Thyroid gland (tissue), 4 donors: ENCODE measurements around the gene NUP93. TPM values are rescaled to one million over a fixed set of nuclear protein-coding genes. Genes with fewer than 3 reads are reported as not detected.
"Not testable (repeated sequence)": the region's sequence is repeated elsewhere in the genome, so short reads cannot be mapped to it uniquely, and the experiment has no call there.

ENCODE experiments used
- DNase-seq, 2 donors: peaks; one replicate each; pipeline ENCODE4 v3.0.0-alpha.2; 2019
- H3K27ac ChIP-seq, 3 donors: fragments of 200-600 bp; sonication (generic); 1 replicate in 2 of 3; 2 replicates in 1 of 3; pipeline ENCODE4 v1.5.1; 2016 to 2019; ENCODE audit warnings: mild to moderate bottlenecking in 1 of 3, moderate library complexity in 1 of 3
- H3K27me3 ChIP-seq: fragments of 200-600 bp; sonication (generic); one replicate; pipeline ENCODE4 v1.5.1; 2019
- H3K36me3 ChIP-seq, 2 donors: fragments of 200-600 bp; sonication (generic); one replicate each; pipeline ENCODE4 v1.5.1; 2016 to 2019
- H3K4me1 ChIP-seq, 2 donors: fragments of 200-600 bp; sonication (generic); one replicate each; pipeline ENCODE4 v1.5.1; 2017 to 2019
- H3K4me3 ChIP-seq, 3 donors: fragments of 200-600 bp; sonication (generic); replicated peaks in 1 of 3; 1 replicate in 2 of 3; 2 replicates in 1 of 3; pipeline ENCODE4 v1.5.1; 2016; ENCODE audit warnings: mild to moderate bottlenecking in 1 of 3
- H3K9me3 ChIP-seq: fragments of 200-600 bp; sonication (generic); one replicate; pipeline ENCODE4 v1.5.1; 2017
- CTCF ChIP-seq, 6 experiments: fragments of 200-600 bp in 3 of 6; fragments of 450-650 bp in 3 of 6; sonication (generic) in 3 of 6; IDR thresholded peaks; one replicate each; pipeline ENCODE4 v1.5.1; 2016 to 2019; ENCODE audit warnings: antibody characterized with exemption in 6 of 6, mild to moderate bottlenecking in 2 of 6, inconsistent platforms in 1 of 6, moderate library complexity in 1 of 6
- POLR2A ChIP-seq, 2 donors: fragments of 450-650 bp; IDR thresholded peaks; one replicate each; pipeline ENCODE4 v1.6.1; 2017; ENCODE audit warnings: antibody characterized with exemption in 2 of 2, mild to moderate bottlenecking in 2 of 2, moderate library complexity in 1 of 2
- WGBS, 2 donors: methylation state at CpG; one replicate each; pipeline ENCODE4 v1.1.5; 2017; 5-methylcytosine and 5-hydroxymethylcytosine counted together
- intact Hi-C: fragments of 100-400 bp; cut with DNase I; formaldehyde crosslinking; loops from one replicate; pipeline ENCODE4 v1.15.1; 2023
- total RNA-seq, 4 donors: library from RNA; depleted of rRNA; stranded (reverse); fragments of >200 nt; gene quantifications; one replicate each; pipeline ENCODE4 v1.2.3, GENCODE V29; 2016

The NUP93 gene
- total RNA-seq, 4 donors from 2014 or later, result 70.1 to 150 (median 97.4) TPM

DNA sequence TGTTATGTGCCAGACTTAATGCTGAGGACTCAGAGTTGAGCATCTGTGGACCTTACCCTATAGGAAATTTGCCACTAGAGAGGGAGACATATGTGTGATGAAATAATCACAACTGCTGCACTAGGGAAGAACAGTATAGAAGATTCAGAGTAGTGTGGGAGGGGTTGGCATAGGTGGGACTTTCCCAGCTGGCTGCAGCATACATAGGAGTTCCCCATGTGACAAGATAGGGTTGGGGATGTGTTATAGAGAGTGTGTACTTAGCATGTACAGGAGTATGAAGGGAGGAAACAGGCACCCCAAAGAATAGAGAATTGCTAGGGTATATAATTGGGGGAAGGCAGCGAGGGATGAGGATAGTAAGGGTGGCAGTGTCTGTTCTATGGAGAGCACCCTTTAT is 2.9 kb downstream of the NUP93 start:
- no peak overlapping the region for H3K4me3 ChIP-seq
- no peak overlapping the region for H3K27ac ChIP-seq
- H3K9me3 ChIP-seq, result no peaks in the 10 kb centered on the region
- no peaks in the 10 kb centered on the region for H3K27me3 ChIP-seq
- intact Hi-C loops, result no loop called here
- peaks cover 16 to 17% of the 10 kb centered on the region in 2 donors for H3K4me1 ChIP-seq
- no peak for DNase-seq
- 93 to 100% methylated on average over 1 of the region's 1 CpG for WGBS, 2 donors
- H3K36me3 ChIP-seq, result no peaks in the 10 kb centered on the region
- TF ChIP-seq POLR2A (IDR thresholded peaks at IDR 0.05) (no peak), CTCF (IDR thresholded peaks at IDR 0.05) (no peak)

- Histone ChIP-seq H3K36me3 (no peaks in the 10 kb centered on the region), H3K4me3 (no peak overlapping the region), H3K9me3 (no peaks in the 10 kb centered on the region), H3K27ac (no peak overlapping the region), H3K27me3 (no peaks in the 10 kb centered on the region), H3K4me1 (peaks cover 7 to 8% of the 10 kb centered on the region in 2 donors)
- intact Hi-C loops, result no loop called here
- DNase-seq, result no peak
- WGBS, 2 donors, result 89 to 92% methylated on average over 3 of the region's 3 CpGs
- TF ChIP-seq POLR2A (IDR thresholded peaks at IDR 0.05) (no peak), CTCF (IDR thresholded peaks at IDR 0.05) (no peak)
These were observed 4.5 kb downstream of the NUP93 start for GRCh38 chr16:56734429-56734828.

- TF ChIP-seq POLR2A (IDR thresholded peaks at IDR 0.05) (no peak), CTCF (IDR thresholded peaks at IDR 0.05) (no peak)
- no peak overlapping the region for H3K27ac ChIP-seq
- no peaks in the 10 kb centered on the region for H3K36me3 ChIP-seq
- DNase-seq, result no peak
- intact Hi-C loops, result no loop called here
- peaks cover 0 to 4% of the 10 kb centered on the region in 2 donors for H3K4me1 ChIP-seq
- WGBS, 2 donors, result 89 to 90% methylated on average over 3 of the region's 3 CpGs
- H3K4me3 ChIP-seq, result no peak overlapping the region
- H3K27me3 ChIP-seq, result no peaks in the 10 kb centered on the region
- H3K9me3 ChIP-seq, result no peaks in the 10 kb centered on the region
These were observed 6.5 kb downstream of the NUP93 start for GRCh38 chr16:56736476-56736875.

DNA sequence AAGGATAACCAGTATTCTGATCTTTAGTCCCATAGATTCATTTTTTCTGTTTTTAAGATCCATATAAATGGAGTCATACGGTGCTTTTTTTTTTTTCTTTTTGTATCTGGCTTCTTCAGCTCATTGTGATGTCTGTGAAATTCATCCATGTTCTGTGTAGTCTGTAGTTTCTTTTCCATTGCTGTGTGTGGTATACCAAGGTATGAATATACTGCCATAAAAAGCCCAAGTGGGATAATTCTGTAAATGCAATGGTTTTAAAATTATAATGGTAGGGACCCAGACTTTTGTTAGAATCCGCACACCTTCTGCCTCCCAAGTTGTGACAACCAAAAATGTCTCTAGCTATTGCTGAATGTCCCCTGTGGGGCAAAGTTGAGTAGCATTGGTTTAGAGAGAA is 7.6 kb downstream of the NUP93 start:
- TF ChIP-seq CTCF (IDR thresholded peaks at IDR 0.05), result no peak
- no peak for TF ChIP-seq POLR2A (IDR thresholded peaks at IDR 0.05)
- WGBS, 2 donors, result 82 to 83% methylated on average over 2 of the region's 2 CpGs

GRCh38 chr16:56738221-56738620 is 8.3 kb downstream of the NUP93 start:
- TF ChIP-seq POLR2A (IDR thresholded peaks at IDR 0.05) (no peak), CTCF (IDR thresholded peaks at IDR 0.05) (no peak)
- no peak for DNase-seq
- no peak overlapping the region for H3K4me3 ChIP-seq
- peaks cover 8 to 11% of the 10 kb centered on the region in 2 donors for H3K4me1 ChIP-seq
- no peaks in the 10 kb centered on the region for H3K36me3 ChIP-seq
- H3K27me3 ChIP-seq, result no peaks in the 10 kb centered on the region
- no peaks in the 10 kb centered on the region for H3K9me3 ChIP-seq
- intact Hi-C loops, result no loop called here
- H3K27ac ChIP-seq, result no peak overlapping the region
- WGBS, 2 donors, result 90 to 94% methylated on average over 1 of the region's 1 CpG

More for the DNA sequence above, 7.6 kb downstream of the NUP93 start:
- DNase-seq, result no peak
- no peaks in the 10 kb centered on the region for H3K27me3 ChIP-seq
- intact Hi-C loops, result no loop called here
- peaks cover 5 to 7% of the 10 kb centered on the region in 2 donors for H3K4me1 ChIP-seq
- H3K36me3 ChIP-seq, result no peaks in the 10 kb centered on the region
- H3K27ac ChIP-seq, result no peak overlapping the region
- no peaks in the 10 kb centered on the region for H3K9me3 ChIP-seq
- no peak overlapping the region for H3K4me3 ChIP-seq

DNA sequence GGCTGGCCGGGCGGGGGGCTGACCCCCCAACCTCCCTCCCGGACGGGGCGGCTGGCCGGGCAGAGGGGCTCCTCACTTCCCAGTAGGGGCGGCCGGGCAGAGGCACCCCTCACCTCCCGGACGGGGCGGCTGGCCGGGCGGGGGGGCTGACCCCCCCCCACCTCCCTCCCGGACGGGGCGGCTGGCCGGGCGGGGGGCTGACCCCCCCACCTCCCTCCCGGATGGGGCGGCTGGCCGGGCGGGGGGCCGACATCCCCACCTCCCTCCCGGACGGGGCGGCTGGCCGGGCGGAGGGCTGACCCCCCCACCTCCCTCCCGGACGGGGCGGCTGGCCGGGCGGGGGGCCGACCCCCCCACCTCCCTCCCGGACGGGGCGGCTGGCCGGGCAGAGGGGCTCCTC is 9.4 kb downstream of the NUP93 start:
- H3K27me3 ChIP-seq, intact Hi-C loops, H3K4me3 ChIP-seq, DNase-seq, H3K9me3 ChIP-seq, H3K36me3 ChIP-seq, H3K27ac ChIP-seq: not testable (repeated sequence)
- WGBS, 2 donors, result no CpG with 5 or more reads among the region's 38 CpGs
- H3K4me1 ChIP-seq, result peaks cover 19 to 22% of the 10 kb centered on the region in 2 donors
